IMR-90 (cell line): ENCODE data around the gene FAM83B.

Source experiments
- CEBPB ChIP-seq: IDR thresholded peaks from 2 replicates; pipeline ENCODE4 v1.6.1; 2012; ENCODE audit warnings: low read depth, low read length, improper control_type of control experiment
- MAZ ChIP-seq: IDR thresholded peaks from 2 replicates; pipeline ENCODE4 v1.6.1; 2012; ENCODE audit warnings: low read depth, mild to moderate bottlenecking, low read length, improper control_type of control experiment, moderate library complexity, borderline replicate concordance
- MXI1 ChIP-seq: IDR thresholded peaks from 2 replicates; pipeline ENCODE4 v1.6.1; 2012; ENCODE audit warnings: low read depth, mild to moderate bottlenecking, low read length, moderate library complexity, borderline replicate concordance
- POLR2A ChIP-seq: IDR thresholded peaks from 2 replicates; pipeline ENCODE4 v1.6.1; 2012; ENCODE audit warnings: mild to moderate bottlenecking, low read depth, low read length
- RAD21 ChIP-seq: IDR thresholded peaks from 2 replicates; pipeline ENCODE4 v1.6.1; 2012; ENCODE audit warnings: low read length, improper control_type of control experiment
- RFX5 ChIP-seq: IDR thresholded peaks from 2 replicates; pipeline ENCODE4 v1.8.0; 2012; ENCODE audit warnings: low read depth, mild to moderate bottlenecking, low read length, moderate library complexity
- SMC3 ChIP-seq: fragments of 150-350 bp; IDR thresholded peaks from 2 replicates; pipeline ENCODE4 v1.6.1; 2016; ENCODE audit warnings: low read depth, mild to moderate bottlenecking, antibody characterized with exemption, low read length, moderate library complexity
- TF ChIP-seq, protein P1 (sequence below): conservative IDR thresholded peaks from 2 replicates; pipeline ENCODE4 v1.5.1; 2012; ENCODE audit warnings: mild to moderate bottlenecking, low read depth, low read length, improper control_type of control experiment

DNA sequence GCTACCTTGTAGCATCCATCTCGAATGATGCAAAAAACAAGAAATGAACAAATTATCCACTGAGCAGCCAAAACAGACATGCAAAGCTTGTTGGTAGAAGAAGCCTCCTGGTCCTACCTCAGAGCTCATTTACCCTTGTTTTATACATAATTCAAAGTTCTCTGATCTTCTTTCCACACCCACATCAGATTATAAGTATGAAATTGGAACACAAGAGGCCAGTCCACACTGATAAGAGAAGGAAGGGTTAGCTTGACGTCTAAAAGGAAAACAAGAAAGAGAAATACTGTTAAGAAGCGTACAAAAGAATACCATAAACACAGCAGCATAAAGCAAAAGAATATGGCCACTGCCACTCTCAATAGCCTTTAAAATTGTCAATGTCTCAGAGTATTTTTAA lies 49.7 kb downstream of the FAM83B start:
- TF ChIP-seq, protein P1, sequence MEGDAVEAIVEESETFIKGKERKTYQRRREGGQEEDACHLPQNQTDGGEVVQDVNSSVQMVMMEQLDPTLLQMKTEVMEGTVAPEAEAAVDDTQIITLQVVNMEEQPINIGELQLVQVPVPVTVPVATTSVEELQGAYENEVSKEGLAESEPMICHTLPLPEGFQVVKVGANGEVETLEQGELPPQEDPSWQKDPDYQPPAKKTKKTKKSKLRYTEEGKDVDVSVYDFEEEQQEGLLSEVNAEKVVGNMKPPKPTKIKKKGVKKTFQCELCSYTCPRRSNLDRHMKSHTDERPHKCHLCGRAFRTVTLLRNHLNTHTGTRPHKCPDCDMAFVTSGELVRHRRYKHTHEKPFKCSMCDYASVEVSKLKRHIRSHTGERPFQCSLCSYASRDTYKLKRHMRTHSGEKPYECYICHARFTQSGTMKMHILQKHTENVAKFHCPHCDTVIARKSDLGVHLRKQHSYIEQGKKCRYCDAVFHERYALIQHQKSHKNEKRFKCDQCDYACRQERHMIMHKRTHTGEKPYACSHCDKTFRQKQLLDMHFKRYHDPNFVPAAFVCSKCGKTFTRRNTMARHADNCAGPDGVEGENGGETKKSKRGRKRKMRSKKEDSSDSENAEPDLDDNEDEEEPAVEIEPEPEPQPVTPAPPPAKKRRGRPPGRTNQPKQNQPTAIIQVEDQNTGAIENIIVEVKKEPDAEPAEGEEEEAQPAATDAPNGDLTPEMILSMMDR: no peak
- TF ChIP-seq POLR2A: no peak
- TF ChIP-seq RAD21: no peak
- TF ChIP-seq SMC3: no peak
- no peak for TF ChIP-seq CEBPB
- no peak for TF ChIP-seq MAZ
- TF ChIP-seq RFX5: no peak
- no peak for TF ChIP-seq MXI1
